Mesothelial cell of epicardium (in vitro differentiated cells): ENCODE measurements around the gene EMP2. TPM values are rescaled to one million over a fixed set of nuclear protein-coding genes. Genes with fewer than 3 reads are reported as not detected.
A peak's percentile ranks its signal among the peaks of the same experiment; 100 is the strongest.

Experiments
- DNase-seq, 2 experiments: peaks; one replicate each; pipeline ENCODE4 v3.0.0; 2021; ENCODE audit warnings: low spot score in 2 of 2; ENCODE audit not compliant: unreplicated experiment in 2 of 2
- H3K27ac Mint-ChIP-seq: 2 replicates; pipeline ENCODE4 v1.8.0; 2021; ENCODE audit warnings: mixed read lengths
- H3K27me3 Mint-ChIP-seq: 2 replicates; pipeline ENCODE4 v1.8.0; 2021; ENCODE audit warnings: low read depth, mixed read lengths
- H3K36me3 Mint-ChIP-seq: 2 replicates; pipeline ENCODE4 v1.8.0; 2021; ENCODE audit warnings: mixed read lengths
- H3K4me1 Mint-ChIP-seq: 2 replicates; pipeline ENCODE4 v1.8.0; 2021; ENCODE audit warnings: mixed read lengths
- H3K4me3 Mint-ChIP-seq: 2 replicates; pipeline ENCODE4 v1.8.0; 2021; ENCODE audit warnings: mild to moderate bottlenecking, moderate library complexity, mixed read lengths
- H3K9me3 Mint-ChIP-seq: 2 replicates; pipeline ENCODE4 v1.8.0; 2021; ENCODE audit warnings: mixed read lengths
- CTCF ChIP-seq: fragments of 200-600 bp; sonication (generic); IDR thresholded peaks from one replicate; pipeline ENCODE4 v1.5.0; 2021; ENCODE audit warnings: antibody characterized with exemption; ENCODE audit not compliant: unreplicated experiment
- total RNA-seq: library from RNA; stranded (reverse); gene quantifications from 3 replicates; pipeline ENCODE4 v1.2.1, GENCODE V29; 2021

Gene EMP2
- total RNA-seq, 1 donor from 2014 or later, result 53.8 TPM

DNA sequence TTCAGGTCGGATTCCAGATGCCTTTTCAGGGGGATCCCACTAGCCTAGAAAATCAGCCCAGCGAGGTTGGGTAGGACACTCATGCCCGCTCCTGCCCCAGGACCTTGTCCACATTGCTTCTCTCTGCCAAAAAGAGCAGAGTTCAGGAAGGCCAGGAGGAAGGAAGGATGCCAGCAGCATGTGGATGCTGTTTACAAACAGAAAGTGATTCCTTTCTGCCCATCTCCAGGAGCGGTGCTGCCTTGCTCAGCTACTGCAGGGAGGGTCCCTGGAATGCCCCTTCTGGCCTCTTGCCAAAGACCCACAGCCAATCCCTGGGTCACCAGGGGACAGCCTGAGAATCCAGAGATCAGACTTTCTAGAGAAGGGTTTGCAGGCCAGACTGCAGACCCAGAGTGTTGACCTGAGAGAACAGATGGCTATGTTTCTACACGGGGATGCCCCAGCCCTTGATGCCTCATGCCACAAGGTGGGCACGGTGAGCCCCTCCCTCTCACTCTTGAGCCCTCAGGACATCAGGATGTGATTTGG, 32.3 kb upstream of the EMP2 start:
- no peak for DNase-seq
- Mint-ChIP-seq H3K27me3 (no peaks in the 10 kb centered on the region), H3K36me3 (no peaks in the 10 kb centered on the region), H3K27ac (no peak overlapping the region), H3K9me3 (no peaks in the 10 kb centered on the region), H3K4me3 (no peak overlapping the region), H3K4me1 (peaks cover 24% of the 10 kb centered on the region)
- TF ChIP-seq CTCF, result no peak

DNA sequence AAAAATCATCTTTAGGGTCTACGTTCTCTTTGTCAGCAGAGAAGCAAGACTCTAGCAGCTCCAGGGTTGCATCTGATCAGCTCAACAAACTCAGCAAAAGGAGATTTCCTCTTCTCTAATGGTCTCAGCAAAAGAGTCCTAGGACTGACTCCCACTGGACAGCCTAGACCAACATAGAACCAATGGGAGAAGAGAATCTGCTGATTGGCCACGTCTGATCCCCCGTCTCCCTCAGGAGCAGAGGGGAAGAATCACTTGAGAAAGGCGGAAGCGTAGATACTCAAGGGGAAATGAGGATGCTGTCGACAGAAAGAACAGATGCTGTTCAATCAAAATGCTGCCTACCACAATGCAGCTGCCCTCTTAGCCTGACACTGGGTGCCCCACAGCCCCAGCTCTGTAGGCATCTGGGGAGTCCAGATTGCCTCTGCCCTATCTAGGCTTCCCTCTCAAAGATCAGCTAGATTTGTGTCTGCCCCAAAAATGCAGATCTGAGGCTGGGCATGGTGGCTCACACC, 31.5 kb upstream of the EMP2 start:
- Mint-ChIP-seq H3K4me1 (peaks cover 16% of the 10 kb centered on the region), H3K9me3 (no peaks in the 10 kb centered on the region), H3K36me3 (no peaks in the 10 kb centered on the region), H3K27ac (no peak overlapping the region), H3K27me3 (no peaks in the 10 kb centered on the region), H3K4me3 (no peak overlapping the region)
- DNase-seq, result no peak
- TF ChIP-seq CTCF, result no peak

DNA sequence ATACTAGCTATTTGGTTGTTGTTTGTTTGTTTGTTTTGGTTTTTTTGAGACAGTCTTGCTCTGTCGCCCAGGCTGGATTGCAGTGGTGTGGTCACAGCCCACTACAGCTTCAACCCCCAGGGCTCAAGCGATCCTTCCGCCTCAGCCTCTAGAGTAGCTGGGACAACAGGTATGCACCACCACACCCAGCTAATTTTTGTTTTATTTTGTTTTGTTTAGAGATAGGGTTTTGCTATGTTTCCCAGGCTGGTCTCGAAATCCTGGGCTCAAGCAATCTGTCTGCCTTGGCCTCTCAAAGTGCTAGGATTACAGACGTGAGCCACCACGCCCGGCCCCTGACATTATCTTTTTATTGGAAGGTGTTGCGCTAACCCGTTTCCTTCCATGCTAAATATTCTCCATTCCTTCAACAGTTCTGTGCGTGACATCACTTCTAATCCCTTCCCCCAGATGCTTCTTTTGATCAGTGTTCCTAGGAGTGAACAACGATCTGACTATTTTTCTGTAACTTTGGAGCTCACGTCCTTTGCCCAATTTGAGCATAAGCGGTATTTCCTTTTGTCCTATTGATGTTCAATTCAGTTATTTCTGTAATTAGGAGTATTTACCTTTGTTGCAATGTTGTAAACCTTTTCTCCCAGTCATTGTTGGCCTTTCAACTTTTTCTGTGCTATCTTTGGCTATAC, 30.2 kb upstream of the EMP2 start:
- H3K4me1 Mint-ChIP-seq, result peaks cover 13% of the 10 kb centered on the region
- H3K36me3 Mint-ChIP-seq, result no peaks in the 10 kb centered on the region
- H3K27ac Mint-ChIP-seq, result peak overlapping the region; percentile 29
- no peak for DNase-seq
- H3K9me3 Mint-ChIP-seq, result no peaks in the 10 kb centered on the region
- no peaks in the 10 kb centered on the region for H3K27me3 Mint-ChIP-seq
- no peak overlapping the region for H3K4me3 Mint-ChIP-seq
- TF ChIP-seq CTCF, result no peak

- Mint-ChIP-seq H3K36me3 (no peaks in the 10 kb centered on the region), H3K27me3 (no peaks in the 10 kb centered on the region), H3K27ac (peak overlapping the region; percentile 40), H3K4me1 (peaks cover 13% of the 10 kb centered on the region), H3K4me3 (no peak overlapping the region), H3K9me3 (no peaks in the 10 kb centered on the region)
- no peak for TF ChIP-seq CTCF
- DNase-seq, result no peak
Observed at GRCh38 chr16:10609402-10609774, 29.0 kb upstream of the EMP2 start.

DNA sequence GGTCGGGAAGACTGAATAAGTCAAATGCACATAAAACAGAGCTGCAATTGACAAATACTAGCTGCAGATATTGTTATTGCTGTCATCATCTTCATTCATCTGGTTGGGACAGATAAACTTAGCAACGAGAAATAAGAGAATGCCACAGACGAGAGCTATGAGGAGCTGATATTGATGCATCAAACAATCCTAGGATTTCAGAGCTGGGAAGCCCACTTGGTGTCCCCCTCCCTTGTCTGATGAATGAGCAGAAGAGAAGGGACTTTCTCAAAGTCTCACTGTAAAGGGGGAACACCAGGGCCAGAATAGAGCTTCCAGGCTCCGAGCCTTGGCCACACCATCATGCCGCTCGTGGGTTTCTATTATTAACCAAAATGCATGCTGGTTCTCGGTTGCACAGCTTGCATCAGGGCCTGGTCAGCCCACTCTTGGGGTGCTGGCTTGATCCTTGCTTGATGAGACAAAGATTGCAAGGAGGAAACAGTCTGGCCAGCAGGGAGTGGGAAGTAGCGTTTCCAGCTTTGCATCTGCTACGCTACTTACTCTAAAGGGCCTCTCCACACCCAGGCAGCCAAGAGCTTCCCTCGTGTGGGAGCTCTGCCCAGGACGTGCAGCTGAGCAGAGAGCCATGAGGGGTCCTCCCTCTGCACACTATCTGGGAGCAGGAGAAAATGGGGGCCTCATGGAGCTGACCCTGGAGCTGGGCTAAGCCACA, 28.4 kb upstream of the EMP2 start:
- DNase-seq, result no peak
- TF ChIP-seq CTCF, result no peak
- H3K4me3 Mint-ChIP-seq, result no peak overlapping the region
- H3K4me1 Mint-ChIP-seq, result peaks cover 13% of the 10 kb centered on the region
- H3K27ac Mint-ChIP-seq, result peak overlapping the region; percentile 53
- no peaks in the 10 kb centered on the region for H3K36me3 Mint-ChIP-seq
- no peaks in the 10 kb centered on the region for H3K27me3 Mint-ChIP-seq
- H3K9me3 Mint-ChIP-seq, result peaks cover under 1% of the 10 kb centered on the region
